GM12873 (cell line): Measurements from ENCODE around the gene TOP3A.

Source experiments
- TF ChIP-seq, protein P1 (sequence below): IDR thresholded peaks from 2 replicates; pipeline ENCODE4 v1.5.1; 2012; ENCODE audit warnings: low read depth, mild to moderate bottlenecking, moderate library complexity, low read length, control low read depth; ENCODE audit not compliant: insufficient read depth; ENCODE audit errors: missing control alignments

The TOP3A gene

GRCh38 chr17:18230288-18231141 is 84.3 kb downstream of the TOP3A start:
- TF ChIP-seq, protein P1, sequence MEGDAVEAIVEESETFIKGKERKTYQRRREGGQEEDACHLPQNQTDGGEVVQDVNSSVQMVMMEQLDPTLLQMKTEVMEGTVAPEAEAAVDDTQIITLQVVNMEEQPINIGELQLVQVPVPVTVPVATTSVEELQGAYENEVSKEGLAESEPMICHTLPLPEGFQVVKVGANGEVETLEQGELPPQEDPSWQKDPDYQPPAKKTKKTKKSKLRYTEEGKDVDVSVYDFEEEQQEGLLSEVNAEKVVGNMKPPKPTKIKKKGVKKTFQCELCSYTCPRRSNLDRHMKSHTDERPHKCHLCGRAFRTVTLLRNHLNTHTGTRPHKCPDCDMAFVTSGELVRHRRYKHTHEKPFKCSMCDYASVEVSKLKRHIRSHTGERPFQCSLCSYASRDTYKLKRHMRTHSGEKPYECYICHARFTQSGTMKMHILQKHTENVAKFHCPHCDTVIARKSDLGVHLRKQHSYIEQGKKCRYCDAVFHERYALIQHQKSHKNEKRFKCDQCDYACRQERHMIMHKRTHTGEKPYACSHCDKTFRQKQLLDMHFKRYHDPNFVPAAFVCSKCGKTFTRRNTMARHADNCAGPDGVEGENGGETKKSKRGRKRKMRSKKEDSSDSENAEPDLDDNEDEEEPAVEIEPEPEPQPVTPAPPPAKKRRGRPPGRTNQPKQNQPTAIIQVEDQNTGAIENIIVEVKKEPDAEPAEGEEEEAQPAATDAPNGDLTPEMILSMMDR, result no peak

- TF ChIP-seq, protein P1, result no peak
Measured at GRCh38 chr17:18229771-18230170, 85.0 kb downstream of the TOP3A start.

- TF ChIP-seq, protein P1, result no peak
Measured at GRCh38 chr17:18229254-18229653, 85.5 kb downstream of the TOP3A start.

DNA sequence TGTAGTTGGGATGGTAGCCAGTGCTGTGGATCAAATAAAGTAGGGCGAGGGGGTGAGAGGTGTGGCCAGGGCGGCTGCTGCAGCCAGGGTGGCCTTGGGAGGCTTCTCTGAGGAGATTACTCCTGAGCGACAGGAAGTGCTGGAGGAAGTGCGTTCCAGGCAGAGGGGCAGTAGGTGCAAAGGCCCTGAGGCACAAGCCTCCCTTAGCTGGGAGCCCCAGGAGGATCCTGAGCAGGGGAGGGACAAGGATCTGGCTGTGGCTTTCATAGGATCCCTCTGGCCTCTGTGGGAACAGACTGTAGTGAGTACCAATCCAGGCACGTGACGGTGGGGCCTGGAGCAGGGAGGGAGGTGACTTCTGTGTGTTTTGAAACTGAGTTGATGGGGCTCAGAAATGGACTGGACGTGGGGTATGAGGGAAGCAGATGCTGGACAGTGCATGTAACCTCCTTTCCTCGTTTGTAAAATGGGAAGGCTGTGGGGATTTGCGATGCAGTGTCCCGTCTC is 86.6 kb downstream of the TOP3A start:
- TF ChIP-seq, protein P1, result no peak

DNA sequence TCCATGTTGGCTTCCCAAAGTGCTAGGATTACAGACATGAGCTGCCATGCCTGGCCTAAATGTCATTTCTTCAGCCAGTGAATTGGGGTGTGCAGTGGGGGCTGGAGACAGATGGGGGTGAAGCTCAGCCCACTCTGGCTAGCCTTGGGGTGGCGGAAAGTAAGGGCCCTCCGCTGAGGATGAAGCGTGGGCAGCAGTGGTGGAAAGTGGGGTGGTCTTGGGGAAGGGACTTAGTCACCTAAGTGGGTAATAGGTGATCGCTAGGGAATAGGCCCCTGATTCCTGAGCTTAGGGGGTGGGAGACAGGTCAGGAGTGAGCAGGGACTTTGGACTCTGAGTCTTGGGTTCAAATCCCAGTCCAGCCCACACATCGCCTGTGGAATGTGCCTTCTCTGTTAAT is 87.2 kb downstream of the TOP3A start:
- TF ChIP-seq, protein P1, result no peak

GRCh38 chr17:18226284-18226945 is 88.4 kb downstream of the TOP3A start:
- TF ChIP-seq, protein P1, result no peak

- TF ChIP-seq, protein P1, result no peak
Measured at GRCh38 chr17:18225642-18226283, 89.0 kb downstream of the TOP3A start.
